ENCODE results near the gene DNM3.
A peak's percentile ranks its signal among the peaks of the same experiment; 100 is the strongest.

DNM3 gene

DNA sequence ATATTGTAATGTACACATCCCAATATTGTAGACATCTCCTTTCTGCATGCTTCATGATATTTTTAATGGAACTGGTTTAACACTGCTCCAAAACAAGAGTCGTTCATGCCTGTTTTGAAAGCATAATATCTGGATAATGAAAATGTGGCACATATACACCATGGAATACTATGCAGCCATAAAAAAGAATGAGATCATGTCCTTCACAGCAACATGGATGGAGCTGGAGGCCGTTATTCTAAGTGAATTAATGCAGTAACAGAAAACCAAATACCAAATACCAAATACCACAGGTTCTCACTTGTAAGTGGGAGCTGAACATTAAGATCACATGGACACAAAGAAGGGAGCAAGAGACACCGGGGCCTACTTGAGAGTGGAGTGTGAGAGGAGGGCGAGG, 487.0 kb downstream of the DNM3 start:
- no peak for DNase-seq (ENCODE audit: low spot score)

DNA sequence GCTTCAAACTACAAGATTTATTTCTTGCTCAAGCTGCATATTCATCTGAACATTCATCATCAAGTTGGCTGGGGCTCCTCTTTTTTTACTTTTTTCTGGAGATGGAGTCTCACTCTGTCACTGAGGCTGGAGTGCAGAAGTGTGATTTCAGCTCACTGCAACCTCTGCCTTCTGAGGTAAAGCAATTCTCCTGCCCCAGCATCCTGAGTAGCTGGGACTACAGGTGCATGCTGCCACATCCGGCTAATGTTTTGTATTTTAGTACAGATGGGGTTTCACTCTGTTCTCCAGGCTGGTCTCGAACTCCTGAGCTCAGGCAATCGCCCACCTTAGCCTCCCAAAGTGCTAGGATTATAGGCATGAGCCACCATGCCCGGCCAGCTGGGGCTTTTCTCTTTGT, 490.9 kb downstream of the DNM3 start:
- no peak for DNase-seq (ENCODE audit: low spot score)

DNA sequence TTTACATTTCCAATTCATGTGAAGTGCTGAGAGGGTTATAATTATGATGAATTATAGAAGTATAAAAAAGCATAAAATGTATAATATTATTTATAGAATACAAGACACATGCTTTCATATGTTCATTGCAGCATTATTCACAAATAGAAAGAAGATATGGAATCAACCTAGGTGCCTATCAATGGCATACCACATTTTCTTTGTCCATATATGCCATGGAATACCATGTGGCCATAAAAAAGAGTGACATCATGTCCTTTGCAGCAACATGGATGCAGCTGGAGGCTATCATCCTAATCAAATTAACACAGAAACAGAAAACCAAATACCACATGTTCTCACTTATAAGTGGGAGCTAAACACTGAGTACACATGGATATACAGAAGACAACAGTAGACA, 494.1 kb downstream of the DNM3 start:
- DNase-seq (ENCODE audit: low spot score), result no peak

- DNase-seq (ENCODE audit: low spot score), result no peak
These were observed 497.0 kb downstream of the DNM3 start for GRCh38 chr1:172338295-172338735.

DNA sequence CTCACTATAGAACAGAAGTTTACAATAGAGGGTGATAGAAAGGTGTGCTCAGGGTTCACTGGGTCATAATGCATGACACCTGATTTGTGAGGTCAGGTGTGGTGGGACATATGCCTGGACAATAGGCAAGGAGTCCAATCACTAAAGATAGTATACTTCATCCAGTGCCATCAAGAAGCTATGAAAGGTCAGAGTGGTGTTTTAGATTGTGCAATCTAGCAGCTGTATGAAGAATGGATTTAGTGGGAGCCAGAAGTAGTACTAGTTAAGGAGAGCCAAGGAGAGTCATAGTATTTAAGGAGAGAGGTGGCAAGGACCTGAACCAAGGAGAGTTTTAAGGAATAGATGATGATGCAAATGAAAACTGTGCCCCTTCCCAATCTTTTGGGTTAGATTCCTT, 498.5 kb downstream of the DNM3 start:
- no peak for DNase-seq (ENCODE audit: low spot score)

DNA sequence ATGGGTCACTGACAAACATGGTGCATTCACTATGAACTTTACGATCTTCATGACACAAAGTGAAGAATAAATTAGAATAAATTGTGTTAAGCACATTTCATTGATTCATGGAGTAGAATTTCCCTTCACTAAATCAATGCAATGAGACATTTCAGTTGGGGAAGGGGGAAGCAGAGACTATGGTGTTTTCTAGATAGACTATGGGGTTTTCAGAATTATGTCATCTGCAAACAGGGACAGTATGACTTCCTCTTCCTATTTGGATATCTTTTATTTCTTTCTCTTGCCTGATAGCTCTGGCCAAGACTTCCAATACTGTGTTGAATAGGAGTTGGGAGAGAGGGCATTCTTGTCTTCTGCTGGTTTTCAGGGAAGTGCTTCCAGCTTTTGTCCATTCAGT, 499.2 kb downstream of the DNM3 start:
- no peak for DNase-seq (ENCODE audit: low spot score)

GRCh38 chr1:172341697-172342096, 500.4 kb downstream of the DNM3 start:
- no peak for DNase-seq (ENCODE audit: low spot score)

GRCh38 chr1:172342584-172343239, 501.4 kb downstream of the DNM3 start:
- DNase-seq (ENCODE audit: low spot score), result no peak

GRCh38 chr1:172343240-172344160, 502.2 kb downstream of the DNM3 start:
- no peak for DNase-seq (ENCODE audit: low spot score)

DNA sequence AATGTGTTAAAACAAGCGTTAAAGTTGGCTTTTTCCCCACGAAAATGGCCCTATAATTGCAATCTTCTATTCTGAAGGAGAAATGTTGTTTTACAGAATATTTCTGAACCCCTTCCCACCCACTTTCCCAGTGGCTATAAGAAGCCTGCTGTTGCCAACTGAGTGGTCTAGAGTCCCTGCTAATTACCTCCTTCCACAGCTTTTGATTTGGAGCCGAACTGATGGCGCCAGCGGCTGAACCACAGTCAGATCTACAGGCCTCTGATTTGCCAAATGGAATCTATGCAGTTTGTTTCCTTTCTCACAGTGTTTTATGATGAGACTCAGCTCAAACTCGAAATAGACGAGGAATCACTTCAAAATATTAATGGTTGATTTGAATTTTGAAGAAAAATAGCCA, 503.1 kb downstream of the DNM3 start:
- no peak for DNase-seq (ENCODE audit: low spot score)

- no peak for DNase-seq (ENCODE audit: low spot score)
These were observed 503.8 kb downstream of the DNM3 start for GRCh38 chr1:172345077-172345476.

DNA sequence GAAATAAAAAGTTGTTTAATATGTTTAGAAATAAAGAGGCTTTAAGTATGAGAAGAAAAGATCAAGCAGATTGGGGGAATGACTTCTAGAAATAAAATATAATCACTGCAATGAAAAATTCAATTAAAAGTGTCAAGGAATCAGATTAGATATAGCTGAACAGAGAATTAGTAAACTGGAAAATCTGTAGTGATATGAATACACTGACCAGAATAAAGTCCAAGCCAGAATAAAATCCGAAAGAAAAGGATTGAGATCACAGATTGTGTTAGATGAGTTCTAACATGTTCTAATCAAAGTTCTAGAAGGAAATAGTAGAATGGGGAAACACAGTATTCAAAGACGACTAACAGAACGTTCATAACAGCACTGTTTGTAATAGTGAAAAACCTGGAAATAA, 506.1 kb downstream of the DNM3 start:
- no peak for DNase-seq (ENCODE audit: low spot score)

- DNase-seq (ENCODE audit: low spot score), result peak; percentile 75
These were observed 509.6 kb downstream of the DNM3 start for GRCh38 chr1:172350856-172351255.

GRCh38 chr1:172351346-172351745, 510.0 kb downstream of the DNM3 start:
- no peak for DNase-seq (ENCODE audit: low spot score)

GRCh38 chr1:172351754-172352161, 510.5 kb downstream of the DNM3 start:
- peak; percentile 17 for DNase-seq (ENCODE audit: low spot score)

DNA sequence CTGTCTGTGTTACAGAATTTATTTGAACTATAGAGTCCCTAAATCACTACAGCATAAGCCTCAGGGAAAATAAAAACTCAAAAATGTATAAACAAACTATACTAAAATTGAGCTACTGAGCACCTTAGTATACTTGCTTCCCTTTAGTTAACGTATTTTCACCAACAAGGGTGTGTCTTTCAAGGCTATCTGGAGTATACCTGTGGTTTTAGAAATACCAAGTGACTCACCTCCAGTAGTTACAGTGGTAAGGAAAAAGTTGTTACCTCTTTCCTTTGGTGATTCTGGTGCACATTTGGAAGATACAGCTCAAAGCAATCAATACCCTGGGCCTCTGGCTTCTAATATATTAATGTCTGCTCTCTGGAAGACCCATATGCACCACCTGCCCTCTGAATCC, 511.1 kb downstream of the DNM3 start:
- no peak for DNase-seq (ENCODE audit: low spot score)

GRCh38 chr1:172354291-172355274, 513.3 kb downstream of the DNM3 start:
- no peak for DNase-seq (ENCODE audit: low spot score)

DNA sequence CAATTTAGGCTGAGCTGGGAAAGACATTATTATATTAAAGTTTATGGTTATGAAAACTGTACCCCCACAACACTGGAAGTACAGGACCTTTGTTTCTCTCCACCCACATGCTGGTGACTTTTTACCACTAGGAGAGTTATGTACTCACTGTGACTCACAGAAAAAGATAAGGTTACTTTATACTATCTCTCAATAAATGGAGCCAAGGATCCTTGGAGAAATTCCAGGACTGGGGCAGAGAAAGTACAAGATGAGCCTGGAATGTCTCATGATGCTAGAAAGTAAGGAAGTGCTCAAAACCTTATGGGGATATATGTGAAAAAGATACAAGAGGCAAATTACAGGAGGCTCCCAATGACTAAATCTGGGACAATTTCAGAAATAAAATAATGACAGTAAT, 515.3 kb downstream of the DNM3 start:
- DNase-seq (ENCODE audit: low spot score), result peak; percentile 76

- peak; percentile 23 for DNase-seq (ENCODE audit: low spot score)
These were observed 516.6 kb downstream of the DNM3 start for GRCh38 chr1:172357753-172358385.

DNA sequence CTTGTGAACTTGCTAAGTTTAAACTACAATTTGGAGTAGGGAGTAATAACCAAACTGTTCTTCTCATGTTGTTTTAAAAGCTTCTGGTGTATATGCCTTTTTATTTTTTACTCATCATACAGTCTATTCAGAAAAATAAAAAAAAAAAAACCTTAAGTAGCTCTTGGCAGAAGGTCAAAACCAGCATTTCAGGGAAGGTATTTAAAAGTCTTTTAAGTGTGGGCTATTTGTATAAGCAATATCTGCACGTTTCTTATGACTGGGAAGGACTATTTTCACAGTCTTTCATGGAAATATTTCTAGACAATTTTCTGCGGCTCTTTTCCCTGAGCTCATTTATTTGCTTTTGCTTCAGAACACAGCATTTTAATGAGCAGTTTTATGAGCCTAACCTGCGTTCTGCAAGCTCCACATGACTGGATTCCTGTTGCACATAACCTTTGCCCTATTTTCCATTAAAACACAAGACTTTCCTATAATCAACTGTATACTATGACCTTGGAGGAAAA, 518.2 kb downstream of the DNM3 start:
- DNase-seq (ENCODE audit: low spot score), result no peak

GRCh38 chr1:172360511-172360910, 519.2 kb downstream of the DNM3 start:
- peak; percentile 45 for DNase-seq (ENCODE audit: low spot score)

Data from COLO829 (cell line).